ENCODE results near the gene PLSCR2. TPM values are rescaled to one million over a fixed set of nuclear protein-coding genes. Genes with fewer than 3 reads are reported as not detected.

PLSCR2 gene
- total and polyA plus RNA-seq, 4 donors = 0.25 TPM; not detected in 3

GRCh38 chr3:146387566-146387965, 81.8 kb downstream of the PLSCR2 start:
- H3K36me3 ChIP-seq (ENCODE audit: control insufficient read depth in 4 of 4, insufficient read depth in 3 of 4, low read depth in 1 of 4, low read length in 3 of 4) = no peaks in the 10 kb centered on the region
- H3K9me3 ChIP-seq (ENCODE audit: control insufficient read depth in 4 of 4, low read length in 3 of 4) = no peaks in the 10 kb centered on the region
- no peak for TF ChIP-seq ATF3 (IDR thresholded peaks at IDR 0.05)
- no peak for TF ChIP-seq CTCF (IDR thresholded peaks at IDR 0.05; ENCODE audit: low read depth, low read length, missing input control)
- no peak for TF ChIP-seq MAX (IDR thresholded peaks at IDR 0.05)
- no peak for TF ChIP-seq HNF4G (IDR thresholded peaks at IDR 0.05)
- no peak for TF ChIP-seq HNF4A (conservative IDR thresholded peaks at IDR 0.05)
- no peak for TF ChIP-seq FOXA1 (IDR thresholded peaks at IDR 0.05)
- TF ChIP-seq NR2F2 (IDR thresholded peaks at IDR 0.05) = no peak
- no peak for TF ChIP-seq SP1 (IDR thresholded peaks at IDR 0.05)
- no peak for TF ChIP-seq TAF1 (conservative IDR thresholded peaks at IDR 0.05)
- TF ChIP-seq ZBTB33 (IDR thresholded peaks at IDR 0.05) = no peak
- no peak for TF ChIP-seq YY1 (IDR thresholded peaks at IDR 0.05)
- DNase-seq (ENCODE audit: low spot score) = no peak
- H3K27me3 ChIP-seq (ENCODE audit: control insufficient read depth in 4 of 4, insufficient read depth in 4 of 4, low read length in 3 of 4) = no peaks in the 10 kb centered on the region
- WGBS = 56% methylated on average over 2 of the region's 2 CpGs
- H3K9ac ChIP-seq (ENCODE audit: low read depth in 1 of 2, low read length in 2 of 2) = no peak overlapping the region
- no peaks in the 10 kb centered on the region for H3K4me1 ChIP-seq (ENCODE audit: control insufficient read depth in 4 of 4, insufficient read depth in 4 of 4, low read length in 3 of 4)
- no peak overlapping the region for H3K4me3 ChIP-seq (ENCODE audit: low read depth in 1 of 3, low read length in 3 of 3)
- H3K27ac ChIP-seq (ENCODE audit: low read depth in 1 of 2, low read length in 2 of 2) = no peak overlapping the region

- Histone ChIP-seq H3K9me3 (ENCODE audit: control insufficient read depth in 4 of 4, low read length in 3 of 4) (no peaks in the 10 kb centered on the region), H3K4me3 (ENCODE audit: low read depth in 1 of 3, low read length in 3 of 3) (no peak overlapping the region), H3K27ac (ENCODE audit: low read depth in 1 of 2, low read length in 2 of 2) (no peak overlapping the region), H3K4me1 (ENCODE audit: control insufficient read depth in 4 of 4, insufficient read depth in 4 of 4, low read length in 3 of 4) (no peaks in the 10 kb centered on the region), H3K27me3 (ENCODE audit: control insufficient read depth in 4 of 4, insufficient read depth in 4 of 4, low read length in 3 of 4) (no peaks in the 10 kb centered on the region), H3K9ac (ENCODE audit: low read depth in 1 of 2, low read length in 2 of 2) (no peak overlapping the region), H3K36me3 (ENCODE audit: control insufficient read depth in 4 of 4, insufficient read depth in 3 of 4, low read depth in 1 of 4, low read length in 3 of 4) (no peaks in the 10 kb centered on the region)
- WGBS = 66% methylated on average over 1 of the region's 1 CpG
- DNase-seq (ENCODE audit: low spot score) = no peak
- TF ChIP-seq ATF3 (IDR thresholded peaks at IDR 0.05) (no peak), SP1 (IDR thresholded peaks at IDR 0.05) (no peak), GABPA (IDR thresholded peaks at IDR 0.05 in 1 of 2, conservative IDR thresholded peaks at IDR 0.05 in 1 of 2) (no peak), ZBTB33 (IDR thresholded peaks at IDR 0.05) (no peak), HNF4G (IDR thresholded peaks at IDR 0.05) (no peak), FOXA2 (IDR thresholded peaks at IDR 0.05) (no peak)
These were observed 82.4 kb downstream of the PLSCR2 start for GRCh38 chr3:146386936-146387335.

All from liver (tissue), 9 donors.